HEK293T (cell line): ENCODE results near the gene TNNI2.

ENCODE experiments used
- SP1 ChIP-seq: fragments of 450-650 bp; IDR thresholded peaks from 2 replicates; pipeline ENCODE4 v1.6.1; 2017
- ZNF384 ChIP-seq: fragments of 450-650 bp; IDR thresholded peaks from 2 replicates; pipeline ENCODE4 v1.6.1; 2016

- TF ChIP-seq SP1, result no peak
- no peak for TF ChIP-seq ZNF384
These were observed 14.8 kb downstream of the TNNI2 start for GRCh38 chr11:1853376-1854131.
